ENCODE data around the gene FRMD4B. TPM values are rescaled to one million over a fixed set of nuclear protein-coding genes. Genes with fewer than 3 reads are reported as not detected.

Gene FRMD4B
- total RNA-seq, 1 experiment from 2014 or later, result 4.2 TPM

GRCh38 chr3:69126999-69127398, 258.9 kb downstream of the FRMD4B start:
- no peak for DNase-seq (ENCODE audit: low spot score)

GRCh38 chr3:69126216-69126615, 259.7 kb downstream of the FRMD4B start:
- no peak for DNase-seq (ENCODE audit: low spot score)

DNA sequence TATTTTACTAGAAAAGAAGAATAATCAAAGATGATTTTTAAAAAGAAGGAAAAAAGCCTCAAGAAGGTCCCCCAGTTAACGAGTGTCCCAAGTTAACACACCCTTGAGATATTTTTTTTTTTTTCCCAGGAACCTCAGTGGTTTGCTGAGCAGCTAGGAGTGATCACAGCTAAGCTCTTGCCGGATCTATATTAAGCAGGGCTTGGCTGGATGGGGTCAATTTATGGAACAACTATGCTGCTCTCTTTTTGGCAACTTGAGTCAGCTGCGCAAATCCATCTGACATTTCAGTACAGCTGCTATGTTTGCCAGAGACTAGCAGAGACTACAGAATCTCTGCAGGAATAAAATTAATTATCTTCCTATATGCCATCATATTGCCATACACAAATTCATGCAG, 263.5 kb downstream of the FRMD4B start, which contains the start of gene LMOD3:
TSS of gene LMOD3 (minus strand) at position 193 of the 400 bp plus-strand sequence. CDS start 209 bp downstream, outside the sequence.
- no peak for DNase-seq (ENCODE audit: low spot score)

DNA sequence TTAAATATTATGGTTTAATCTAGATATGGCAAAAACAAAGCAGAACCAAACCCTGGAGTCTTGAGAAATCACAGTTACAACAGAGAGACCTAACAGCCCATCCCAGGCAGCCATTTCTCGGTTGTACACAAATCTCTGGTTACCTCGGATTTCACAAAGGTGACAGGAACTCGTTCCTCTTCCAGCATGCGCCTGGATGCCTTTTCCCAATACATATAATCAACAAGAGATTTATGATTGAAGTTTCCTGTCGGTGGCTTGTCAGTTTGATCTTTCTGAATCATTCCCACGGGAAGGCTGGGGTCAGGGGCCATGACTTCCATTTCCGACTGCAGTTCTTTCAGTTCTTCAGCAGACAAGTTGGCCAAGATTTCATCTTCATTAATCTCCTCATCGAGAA, 263.9 kb downstream of the FRMD4B start:
- DNase-seq (ENCODE audit: low spot score), result no peak

DNA sequence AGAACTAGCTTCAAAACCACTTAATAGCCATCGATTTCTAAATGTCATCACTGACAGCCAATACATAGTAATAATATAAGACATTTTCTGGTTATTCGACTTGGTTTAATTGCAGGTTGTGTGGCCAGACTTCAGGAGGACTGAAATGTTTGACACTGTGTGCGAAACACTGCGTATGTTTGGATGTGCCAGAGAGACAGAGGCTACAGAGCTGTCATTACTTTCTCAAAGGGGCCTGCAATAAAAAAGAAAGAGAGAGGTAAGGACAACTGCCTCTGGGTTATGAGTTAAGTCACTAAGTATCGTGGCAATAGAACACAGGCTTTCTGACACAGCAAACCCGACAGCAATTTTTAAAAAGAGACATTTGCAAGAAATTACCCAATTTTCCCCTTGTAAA, 264.4 kb downstream of the FRMD4B start:
- no peak for DNase-seq (ENCODE audit: low spot score)

DNA sequence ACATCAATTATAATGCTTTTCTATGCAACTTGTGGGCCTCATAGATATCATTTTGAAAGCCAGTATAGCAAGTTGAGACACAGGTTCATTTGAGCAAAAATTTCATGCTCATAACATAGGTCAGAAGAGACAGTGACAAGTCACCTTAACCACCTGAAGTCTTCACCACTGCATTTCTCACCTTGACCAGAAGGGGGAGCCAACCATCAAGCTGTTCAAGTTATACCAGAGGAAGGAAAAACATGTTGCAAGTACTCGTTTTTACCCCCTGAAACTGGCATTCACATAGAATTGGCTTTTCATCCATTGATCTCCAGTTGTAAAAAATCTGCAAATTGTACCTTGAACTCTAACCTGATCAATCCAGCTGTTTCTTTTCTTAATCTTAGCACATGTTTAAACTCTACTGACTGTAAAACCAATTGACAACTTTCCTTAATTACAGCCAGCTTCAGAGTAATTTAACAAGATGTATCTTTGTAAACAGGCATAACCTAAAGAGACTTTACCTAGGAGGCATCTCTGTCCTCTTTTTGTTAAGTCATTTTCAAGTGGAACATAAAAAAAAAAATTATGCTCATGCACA, 264.9 kb downstream of the FRMD4B start:
- DNase-seq (ENCODE audit: low spot score), result peak; percentile 54

Measured in H4 (cell line).